ACC112 (cell line): Measurements from ENCODE around the gene EEPD1.
"Not testable (repeated sequence)": the region's sequence is repeated elsewhere in the genome, so short reads cannot be mapped to it uniquely, and the experiment has no call there.

Experiments used
- H2AFZ ChIP-seq: fragments of 200-600 bp; sonication (generic); one replicate; pipeline ENCODE4 v1.6.0; 2017; ENCODE audit warnings: antibody characterized with exemption, low read length; ENCODE audit not compliant: unreplicated experiment
- H3K27ac ChIP-seq: fragments of 200-600 bp; sonication (generic); 2 replicates; pipeline ENCODE4 v1.5.1; 2014; ENCODE audit warnings: low read depth, mild to moderate bottlenecking, antibody characterized with exemption, low read length, moderate library complexity
- H3K27me3 ChIP-seq: fragments of 200-600 bp; sonication (generic); 2 replicates; pipeline ENCODE4 v1.6.1; 2014; ENCODE audit warnings: mild to moderate bottlenecking, antibody characterized with exemption, low read length, moderate library complexity, mixed read lengths; ENCODE audit not compliant: insufficient read depth
- H3K36me3 ChIP-seq: fragments of 200-600 bp; sonication (generic); 2 replicates; pipeline ENCODE4 v1.6.1; 2016; ENCODE audit warnings: mild to moderate bottlenecking, antibody characterized with exemption, low read length, moderate library complexity, mixed read lengths; ENCODE audit not compliant: insufficient read depth
- H3K4me1 ChIP-seq: fragments of 200-600 bp; sonication (generic); one replicate; pipeline ENCODE4 v1.6.1; 2016; ENCODE audit warnings: low read length, mixed read lengths; ENCODE audit not compliant: insufficient read depth, unreplicated experiment, control insufficient read depth
- H3K4me3 ChIP-seq: fragments of 200-600 bp; sonication (generic); 2 replicates; pipeline ENCODE4 v1.5.1; 2014; ENCODE audit warnings: mild to moderate bottlenecking, low read depth, low read length
- H3K79me2 ChIP-seq: fragments of 200-600 bp; sonication (generic); one replicate; pipeline ENCODE4 v1.6.0; 2016; ENCODE audit warnings: low read length; ENCODE audit not compliant: control insufficient read depth, unreplicated experiment, insufficient read depth

EEPD1 gene

DNA sequence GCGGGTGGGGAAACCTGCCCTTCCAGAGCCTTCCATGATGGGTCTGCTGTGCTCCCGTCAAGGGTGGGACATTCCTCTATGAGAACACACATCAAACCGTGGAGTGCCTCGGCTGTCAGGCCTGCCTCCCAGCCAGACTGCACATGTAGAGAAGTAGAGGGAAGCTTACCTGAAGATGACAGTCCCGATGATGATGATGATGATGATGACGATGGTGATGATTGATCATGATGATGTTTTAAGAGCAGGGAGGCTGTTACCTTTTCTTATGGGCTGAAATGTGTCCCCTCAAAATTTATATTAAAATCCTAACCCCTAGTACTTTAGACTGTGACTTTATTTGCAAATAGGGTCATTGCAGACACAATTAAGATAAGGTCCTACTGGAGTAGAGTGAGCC is 160.6 kb downstream of the EEPD1 start:
- Histone ChIP-seq H2AFZ (no peak overlapping the region), H3K4me3 (no peak overlapping the region), H3K36me3 (no peaks in the 10 kb centered on the region), H3K79me2 (no peaks in the 10 kb centered on the region), H3K27ac (no peak overlapping the region), H3K4me1 (no peaks in the 10 kb centered on the region), H3K27me3 (peaks cover 13% of the 10 kb centered on the region; the same call in 1 of the 2 replicates)

DNA sequence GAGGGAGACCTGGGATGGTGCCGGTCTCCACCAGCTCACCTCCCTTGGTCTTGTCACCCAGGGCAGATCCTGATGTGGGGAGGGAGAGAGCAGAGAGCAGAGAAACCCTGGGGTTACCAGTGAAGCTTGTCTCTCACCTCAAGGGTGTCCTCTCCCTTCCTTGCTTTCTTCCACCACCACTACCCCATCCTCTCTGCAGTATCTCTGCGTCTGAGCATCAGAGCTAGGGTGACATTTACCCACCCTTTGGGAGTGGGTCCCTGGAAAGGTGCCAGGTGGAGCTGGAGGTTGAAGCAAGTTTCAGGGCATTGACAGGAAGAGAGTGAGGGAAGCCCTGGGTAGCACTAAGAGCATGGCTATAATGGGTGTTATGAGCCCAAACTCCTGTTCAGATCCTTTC is 161.4 kb downstream of the EEPD1 start:
- no peaks in the 10 kb centered on the region for H3K4me1 ChIP-seq

DNA sequence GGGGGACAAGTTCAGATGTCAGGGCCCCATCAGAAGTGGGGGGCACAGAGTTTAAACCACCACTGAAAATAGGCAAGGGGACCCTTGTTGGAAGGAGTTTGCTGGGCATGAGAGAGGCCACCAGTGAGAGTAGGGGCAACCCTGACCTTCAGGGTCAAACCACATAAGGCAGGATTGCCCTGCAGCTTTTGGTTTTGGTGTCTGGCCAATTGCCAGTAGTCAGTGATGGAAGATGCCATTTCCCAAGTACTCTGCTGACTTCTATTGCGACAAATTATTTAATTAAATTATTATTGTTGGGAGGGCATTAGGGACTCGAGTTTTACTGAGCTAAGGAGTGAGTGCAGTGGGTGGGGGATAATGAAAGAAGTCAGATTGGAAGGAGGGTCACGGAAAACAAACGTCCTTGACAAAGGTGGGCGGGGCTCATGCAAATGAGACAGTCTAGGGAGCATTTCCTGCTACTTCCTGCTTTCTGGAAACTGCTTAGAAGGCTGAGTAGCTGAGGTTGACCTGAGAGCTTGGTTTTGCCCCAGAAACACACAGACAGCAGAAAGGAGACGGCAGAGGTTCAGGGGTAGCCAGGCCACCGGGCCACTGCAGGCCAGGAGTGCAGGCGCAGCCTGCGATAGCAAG is 162.4 kb downstream of the EEPD1 start:
- Histone ChIP-seq H2AFZ (no peak overlapping the region), H3K27me3 (peaks cover 13% of the 10 kb centered on the region; the same call in 1 of the 2 replicates), H3K36me3 (no peaks in the 10 kb centered on the region), H3K27ac (no peak overlapping the region), H3K79me2 (no peaks in the 10 kb centered on the region), H3K4me1 (no peaks in the 10 kb centered on the region), H3K4me3 (no peak overlapping the region)

More for the DNA sequence above, 161.4 kb downstream of the EEPD1 start:
- Histone ChIP-seq H3K27me3 (peaks cover 13% of the 10 kb centered on the region; the same call in 1 of the 2 replicates), H3K79me2 (no peaks in the 10 kb centered on the region), H3K4me3 (no peak overlapping the region), H3K36me3 (no peaks in the 10 kb centered on the region), H3K27ac (no peak overlapping the region), H2AFZ (no peak overlapping the region)

DNA sequence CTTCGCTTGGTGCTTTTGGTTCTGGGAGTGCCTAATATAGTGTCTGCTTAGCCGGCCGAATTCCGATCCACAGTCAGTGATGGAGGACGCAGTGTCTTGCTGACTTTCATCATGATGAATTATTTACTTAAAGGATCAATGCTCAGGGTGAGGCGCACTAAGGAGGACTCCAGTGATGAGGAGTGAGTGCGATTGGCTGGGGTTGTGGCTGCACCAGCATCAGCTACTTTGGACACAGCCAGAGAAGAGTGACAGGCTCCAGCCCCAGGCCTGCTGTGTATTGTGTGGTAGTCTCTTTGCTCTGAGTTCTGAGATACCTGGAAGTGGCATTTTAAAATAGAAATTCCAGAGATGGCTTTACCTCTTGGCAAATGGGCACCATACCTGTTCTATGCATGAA is 163.3 kb downstream of the EEPD1 start:
- Histone ChIP-seq H3K27me3 (peaks cover 13% of the 10 kb centered on the region; the same call in 1 of the 2 replicates), H3K27ac (no peak overlapping the region), H2AFZ (no peak overlapping the region), H3K4me1 (no peaks in the 10 kb centered on the region), H3K36me3 (no peaks in the 10 kb centered on the region), H3K4me3 (no peak overlapping the region), H3K79me2 (no peaks in the 10 kb centered on the region)

DNA sequence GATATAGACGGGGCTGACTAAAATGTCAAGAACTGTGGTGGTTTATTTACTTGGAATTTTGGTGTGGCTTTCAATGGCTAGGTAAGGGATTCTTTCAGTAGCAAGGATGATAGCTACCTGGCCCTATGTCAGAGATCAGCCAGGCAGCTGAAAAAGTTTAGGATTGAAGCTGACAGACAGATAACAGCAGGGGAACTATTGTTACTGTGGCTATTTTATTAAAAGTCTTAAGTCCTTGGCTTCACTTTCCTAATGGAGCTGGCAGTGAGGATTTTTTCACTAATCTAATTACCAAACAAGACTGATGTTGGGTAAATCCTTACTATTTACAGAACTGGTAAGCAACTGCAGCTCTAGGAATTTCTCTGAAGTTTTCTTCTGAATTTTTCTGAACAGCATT is 164.2 kb downstream of the EEPD1 start:
- Histone ChIP-seq H3K36me3 (no peaks in the 10 kb centered on the region), H3K4me3 (no peak overlapping the region), H3K79me2 (no peaks in the 10 kb centered on the region), H3K4me1 (no peaks in the 10 kb centered on the region), H3K27ac (no peak overlapping the region), H3K27me3 (peaks cover 13% of the 10 kb centered on the region; the same call in 1 of the 2 replicates), H2AFZ (no peak overlapping the region)

DNA sequence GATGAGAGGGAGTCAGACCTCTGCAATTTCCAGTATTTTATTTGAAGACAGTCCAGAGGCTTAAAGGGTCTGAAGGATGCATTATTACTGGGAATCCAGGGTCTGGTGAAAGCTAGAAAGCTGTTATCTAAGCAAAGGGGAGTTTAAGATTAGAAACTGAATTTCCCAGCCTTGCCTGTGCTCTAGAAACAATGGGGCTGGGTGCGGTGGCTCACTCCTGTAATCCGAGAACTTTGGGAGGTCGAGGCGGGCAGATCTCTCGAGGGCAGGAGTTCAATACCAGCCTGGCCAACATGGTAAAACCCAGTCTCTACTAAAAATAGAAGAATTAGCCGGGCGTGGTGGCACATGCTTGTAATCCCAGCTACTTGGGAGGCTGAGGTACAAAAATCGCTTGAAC is 165.1 kb downstream of the EEPD1 start:
- Histone ChIP-seq H3K27me3 (peaks cover 13% of the 10 kb centered on the region; the same call in 1 of the 2 replicates), H3K27ac (no peak overlapping the region), H3K36me3 (no peaks in the 10 kb centered on the region), H2AFZ (no peak overlapping the region), H3K79me2 (no peaks in the 10 kb centered on the region), H3K4me3 (no peak overlapping the region), H3K4me1 (no peaks in the 10 kb centered on the region)

DNA sequence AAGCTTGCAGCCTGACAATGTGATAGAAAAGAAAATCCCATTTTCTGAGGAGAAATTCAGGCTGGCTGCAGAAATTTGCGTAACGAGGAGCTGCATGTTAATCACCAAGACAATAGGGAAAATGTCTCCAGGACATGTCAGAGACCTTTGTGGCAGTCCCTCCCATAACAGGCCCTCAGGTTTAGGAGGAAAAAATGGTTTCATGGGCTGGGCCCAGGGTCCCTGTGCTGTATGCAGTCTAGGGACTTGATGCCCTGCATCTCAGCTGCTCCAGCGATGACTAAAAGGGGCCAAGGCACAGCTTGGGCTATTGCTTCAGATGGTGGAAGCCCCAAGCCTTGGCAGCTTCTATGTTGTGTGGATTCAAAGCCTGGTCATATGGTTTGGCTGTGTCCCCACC is 168.2 kb downstream of the EEPD1 start:
- H3K4me1 ChIP-seq, H3K36me3 ChIP-seq, H3K79me2 ChIP-seq, H3K4me3 ChIP-seq, H2AFZ ChIP-seq, H3K27ac ChIP-seq, H3K27me3 ChIP-seq: not testable (repeated sequence)

DNA sequence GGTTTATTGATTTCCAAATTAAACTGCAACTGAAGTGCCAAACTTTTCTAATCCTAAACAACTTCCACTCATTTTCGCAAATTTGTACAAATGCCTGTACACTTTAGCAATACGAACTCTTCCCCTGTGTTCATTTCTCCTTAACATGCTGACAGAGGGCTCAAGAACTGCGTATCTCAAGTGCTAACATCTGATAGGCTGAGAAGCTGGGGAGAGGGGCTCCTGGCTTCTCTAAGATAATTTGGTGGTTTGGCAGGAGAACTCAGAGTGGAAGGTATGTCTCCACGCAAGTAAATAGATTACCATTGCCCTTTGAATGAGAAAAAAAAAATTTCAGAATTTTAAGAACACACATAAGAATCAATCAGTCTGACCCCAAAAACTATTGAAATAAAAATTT is 183.3 kb downstream of the EEPD1 start:
- H2AFZ ChIP-seq, result no peak overlapping the region
- H3K4me1 ChIP-seq, result no peaks in the 10 kb centered on the region
- no peaks in the 10 kb centered on the region for H3K36me3 ChIP-seq
- H3K4me3 ChIP-seq, result no peak overlapping the region
- H3K79me2 ChIP-seq, result no peaks in the 10 kb centered on the region
- no peak overlapping the region for H3K27ac ChIP-seq
- no peaks in the 10 kb centered on the region for H3K27me3 ChIP-seq

DNA sequence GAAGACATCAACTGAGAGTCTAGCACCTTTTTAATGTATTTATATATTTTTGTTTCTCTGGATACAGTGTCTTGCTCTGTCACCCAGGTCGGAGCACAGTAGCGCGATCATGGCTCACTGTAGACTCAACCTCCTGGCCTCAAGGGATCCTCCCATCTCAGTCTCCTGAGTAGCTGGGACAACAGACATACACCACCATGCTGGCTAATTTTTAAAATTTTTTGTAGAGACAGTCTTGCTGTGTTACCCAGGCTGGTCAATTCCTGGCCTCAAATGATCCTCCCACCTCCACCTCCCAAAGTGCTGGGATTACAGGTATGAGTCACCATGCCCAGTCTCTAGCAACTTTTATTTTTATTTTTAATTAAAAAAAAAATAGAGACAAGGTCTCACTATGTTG is 185.2 kb downstream of the EEPD1 start:
- Histone ChIP-seq H2AFZ (no peak overlapping the region), H3K27ac (no peak overlapping the region), H3K27me3 (no peaks in the 10 kb centered on the region), H3K4me3 (no peak overlapping the region), H3K36me3 (no peaks in the 10 kb centered on the region), H3K4me1 (peaks cover 4% of the 10 kb centered on the region), H3K79me2 (no peaks in the 10 kb centered on the region)

DNA sequence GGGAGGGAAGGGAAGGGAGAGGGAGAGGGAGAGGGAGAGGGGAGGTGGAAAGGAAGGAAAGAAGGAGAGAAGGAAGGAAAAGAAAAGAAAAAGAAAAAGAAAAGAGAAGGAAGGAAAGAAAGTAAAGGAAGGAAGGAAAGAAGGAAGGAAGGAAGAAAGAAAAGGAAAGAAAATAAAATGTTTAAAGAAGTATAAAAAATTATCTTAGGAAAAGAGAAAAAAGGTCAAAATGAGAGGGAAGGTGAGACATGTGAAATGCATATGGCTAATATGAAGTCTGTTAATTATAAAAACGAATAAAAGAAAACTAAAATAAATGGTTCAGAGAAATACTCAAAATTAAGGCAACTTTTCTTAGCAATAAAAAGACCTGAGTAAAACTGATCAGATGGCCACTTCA is 190.5 kb downstream of the EEPD1 start:
- peaks cover 18% of the 10 kb centered on the region for H3K4me1 ChIP-seq
- H3K4me3 ChIP-seq, result no peak overlapping the region
- no peak overlapping the region for H3K27ac ChIP-seq
- no peaks in the 10 kb centered on the region for H3K79me2 ChIP-seq
- no peak overlapping the region for H2AFZ ChIP-seq
- H3K36me3 ChIP-seq, result no peaks in the 10 kb centered on the region
- no peaks in the 10 kb centered on the region for H3K27me3 ChIP-seq

DNA sequence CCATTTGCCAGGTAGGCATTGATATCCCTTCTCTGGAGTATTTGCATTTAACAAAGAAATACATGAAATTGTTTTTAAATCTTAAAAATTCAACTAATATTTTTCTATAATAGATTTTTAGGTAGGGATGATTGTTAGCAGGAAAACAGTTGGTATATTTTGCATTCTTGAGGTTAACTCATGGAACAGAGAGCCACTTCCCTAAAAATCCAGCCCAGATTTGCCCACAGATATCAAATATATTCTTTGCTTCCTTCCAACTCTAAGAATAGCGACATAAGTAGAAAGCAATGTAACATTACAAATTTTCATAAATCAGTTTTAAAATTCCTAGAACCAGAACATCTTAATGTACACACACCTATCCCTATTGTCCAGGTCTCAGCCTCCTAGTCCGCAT is 191.6 kb downstream of the EEPD1 start:
- no peak overlapping the region for H3K27ac ChIP-seq
- no peak overlapping the region for H3K4me3 ChIP-seq
- H3K79me2 ChIP-seq, result no peaks in the 10 kb centered on the region
- H3K4me1 ChIP-seq, result peaks cover 27% of the 10 kb centered on the region
- no peak overlapping the region for H2AFZ ChIP-seq
- no peaks in the 10 kb centered on the region for H3K27me3 ChIP-seq
- H3K36me3 ChIP-seq, result no peaks in the 10 kb centered on the region
